ENCODE measurements around the gene SSR4.
"Not testable (repeated sequence)": the region's sequence is repeated elsewhere in the genome, so short reads cannot be mapped to it uniquely, and the experiment has no call there.

Gene SSR4

GRCh38 chrX:153814591-153815315 is 20.3 kb downstream of the SSR4 start:
- FAIRE-seq (no peak), DNase-seq (ENCODE audit: insufficient read length, low spot score) (no peak)
- TF ChIP-seq POU2F2 (IDR thresholded peaks at IDR 0.05; ENCODE audit: low read depth, low read length) (no peak), PAX5 (IDR thresholded peaks at IDR 0.05; ENCODE audit: insufficient read depth, low read length, severe bottlenecking) (no peak), TAF1 (IDR thresholded peaks at IDR 0.05; ENCODE audit: low read depth, low read length) (no peak), POLR2A (IDR thresholded peaks at IDR 0.05; ENCODE audit: low read depth, low read length) (no peak), SPI1 (IDR thresholded peaks at IDR 0.05; ENCODE audit: low read depth, low read length) (no peak), POLR2AphosphoS5 (IDR thresholded peaks at IDR 0.05; ENCODE audit: low read depth, low read length) (no peak)

- no peak for DNase-seq (ENCODE audit: insufficient read length, low spot score)
- FAIRE-seq = no peak
- TF ChIP-seq POU2F2 (IDR thresholded peaks at IDR 0.05; ENCODE audit: low read depth, low read length) = no peak
- no peak for TF ChIP-seq SPI1 (IDR thresholded peaks at IDR 0.05; ENCODE audit: low read depth, low read length)
- TF ChIP-seq POLR2AphosphoS5 (IDR thresholded peaks at IDR 0.05; ENCODE audit: low read depth, low read length) = no peak
- no peak for TF ChIP-seq TAF1 (IDR thresholded peaks at IDR 0.05; ENCODE audit: low read depth, low read length)
- TF ChIP-seq POLR2A (IDR thresholded peaks at IDR 0.05; ENCODE audit: low read depth, low read length) = no peak
- TF ChIP-seq PAX5 (IDR thresholded peaks at IDR 0.05; ENCODE audit: insufficient read depth, low read length, severe bottlenecking) = no peak
These were observed 22.6 kb downstream of the SSR4 start for GRCh38 chrX:153816831-153817690.

- DNase-seq (ENCODE audit: insufficient read length, low spot score); FAIRE-seq: not testable (repeated sequence)
These were observed 23.6 kb downstream of the SSR4 start for GRCh38 chrX:153818064-153818463.

GRCh38 chrX:153818571-153819383 is 24.3 kb downstream of the SSR4 start:
- peak; percentile 55 for FAIRE-seq
- DNase-seq (ENCODE audit: insufficient read length, low spot score) = peak; percentile 58
- TF ChIP-seq POLR2A (IDR thresholded peaks at IDR 0.05; ENCODE audit: low read depth, low read length) (no peak), PAX5 (IDR thresholded peaks at IDR 0.05; ENCODE audit: insufficient read depth, low read length, severe bottlenecking) (no peak), POLR2AphosphoS5 (IDR thresholded peaks at IDR 0.05; ENCODE audit: low read depth, low read length) (no peak), SPI1 (IDR thresholded peaks at IDR 0.05; ENCODE audit: low read depth, low read length) (no peak), POU2F2 (IDR thresholded peaks at IDR 0.05; ENCODE audit: low read depth, low read length) (no peak), TAF1 (IDR thresholded peaks at IDR 0.05; ENCODE audit: low read depth, low read length) (no peak)

GRCh38 chrX:153819384-153820040 is 25.0 kb downstream of the SSR4 start:
- FAIRE-seq (no peak), DNase-seq (ENCODE audit: insufficient read length, low spot score) (no peak)
- no peak for TF ChIP-seq POLR2AphosphoS5 (IDR thresholded peaks at IDR 0.05; ENCODE audit: low read depth, low read length)
- TF ChIP-seq TAF1 (IDR thresholded peaks at IDR 0.05; ENCODE audit: low read depth, low read length) = no peak
- no peak for TF ChIP-seq PAX5 (IDR thresholded peaks at IDR 0.05; ENCODE audit: insufficient read depth, low read length, severe bottlenecking)
- no peak for TF ChIP-seq SPI1 (IDR thresholded peaks at IDR 0.05; ENCODE audit: low read depth, low read length)
- no peak for TF ChIP-seq POU2F2 (IDR thresholded peaks at IDR 0.05; ENCODE audit: low read depth, low read length)
- TF ChIP-seq POLR2A (IDR thresholded peaks at IDR 0.05; ENCODE audit: low read depth, low read length) = no peak

GRCh38 chrX:153820601-153821000 is 26.1 kb downstream of the SSR4 start:
- TF ChIP-seq SPI1 (IDR thresholded peaks at IDR 0.05; ENCODE audit: low read depth, low read length) (no peak), POLR2AphosphoS5 (IDR thresholded peaks at IDR 0.05; ENCODE audit: low read depth, low read length) (no peak), POU2F2 (IDR thresholded peaks at IDR 0.05; ENCODE audit: low read depth, low read length) (no peak), POLR2A (IDR thresholded peaks at IDR 0.05; ENCODE audit: low read depth, low read length) (no peak), PAX5 (IDR thresholded peaks at IDR 0.05; ENCODE audit: insufficient read depth, low read length, severe bottlenecking) (no peak), TAF1 (IDR thresholded peaks at IDR 0.05; ENCODE audit: low read depth, low read length) (no peak)
- DNase-seq (ENCODE audit: insufficient read length, low spot score) (no peak), FAIRE-seq (no peak)

GRCh38 chrX:153821066-153821465 is 26.6 kb downstream of the SSR4 start:
- TF ChIP-seq POLR2AphosphoS5 (IDR thresholded peaks at IDR 0.05; ENCODE audit: low read depth, low read length) (no peak), SPI1 (IDR thresholded peaks at IDR 0.05; ENCODE audit: low read depth, low read length) (no peak), TAF1 (IDR thresholded peaks at IDR 0.05; ENCODE audit: low read depth, low read length) (no peak), POLR2A (IDR thresholded peaks at IDR 0.05; ENCODE audit: low read depth, low read length) (no peak)
- FAIRE-seq (no peak), DNase-seq (ENCODE audit: insufficient read length, low spot score) (no peak)

- DNase-seq (ENCODE audit: insufficient read length, low spot score) (no peak), FAIRE-seq (no peak)
- TF ChIP-seq POLR2A (IDR thresholded peaks at IDR 0.05; ENCODE audit: low read depth, low read length) (no peak), PAX5 (IDR thresholded peaks at IDR 0.05; ENCODE audit: insufficient read depth, low read length, severe bottlenecking) (no peak), POU2F2 (IDR thresholded peaks at IDR 0.05; ENCODE audit: low read depth, low read length) (no peak), SPI1 (IDR thresholded peaks at IDR 0.05; ENCODE audit: low read depth, low read length) (no peak), POLR2AphosphoS5 (IDR thresholded peaks at IDR 0.05; ENCODE audit: low read depth, low read length) (no peak), TAF1 (IDR thresholded peaks at IDR 0.05; ENCODE audit: low read depth, low read length) (no peak)
These were observed 29.9 kb downstream of the SSR4 start for GRCh38 chrX:153824348-153824747.

- DNase-seq (ENCODE audit: insufficient read length, low spot score) (no peak), FAIRE-seq (no peak)
- TF ChIP-seq POU2F2 (IDR thresholded peaks at IDR 0.05; ENCODE audit: low read depth, low read length) = no peak
- no peak for TF ChIP-seq POLR2AphosphoS5 (IDR thresholded peaks at IDR 0.05; ENCODE audit: low read depth, low read length)
- TF ChIP-seq TAF1 (IDR thresholded peaks at IDR 0.05; ENCODE audit: low read depth, low read length) = no peak
- no peak for TF ChIP-seq PAX5 (IDR thresholded peaks at IDR 0.05; ENCODE audit: insufficient read depth, low read length, severe bottlenecking)
- TF ChIP-seq POLR2A (IDR thresholded peaks at IDR 0.05; ENCODE audit: low read depth, low read length) = no peak
- no peak for TF ChIP-seq SPI1 (IDR thresholded peaks at IDR 0.05; ENCODE audit: low read depth, low read length)
These were observed 30.6 kb downstream of the SSR4 start for GRCh38 chrX:153825042-153825441.

Measured in GM12891 (cell line).